ENCODE results near the gene F7. TPM values are rescaled to one million over a fixed set of nuclear protein-coding genes. Genes with fewer than 3 reads are reported as not detected.
"Not testable (repeated sequence)": the region's sequence is repeated elsewhere in the genome, so short reads cannot be mapped to it uniquely, and the experiment has no call there.

F7 gene
- total RNA-seq, 1 experiment from 2014 or later: 0.11 TPM

DNA sequence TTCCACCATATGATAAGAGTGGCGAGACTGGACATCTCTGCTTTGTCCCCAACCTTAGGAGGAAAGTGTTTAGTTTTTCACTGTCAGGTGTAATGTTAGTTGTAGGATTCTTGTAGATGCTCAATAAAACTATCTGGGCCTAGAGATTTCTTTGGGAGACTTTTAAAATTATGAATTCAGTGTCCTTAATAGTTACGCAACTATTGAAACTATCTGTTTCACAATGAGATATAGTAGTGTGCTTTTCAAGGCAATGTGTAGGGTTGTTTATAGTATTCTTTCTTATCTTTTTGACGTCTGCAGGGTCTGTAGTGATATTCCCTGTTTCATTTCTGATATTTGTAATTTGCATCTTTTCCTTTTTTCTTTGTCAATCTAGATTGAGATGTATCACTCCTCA, 33.2 kb upstream of the F7 start:
- DNase-seq (ENCODE audit: low read depth): no peak

GRCh38 chr13:113073942-113074341, 31.6 kb upstream of the F7 start:
- no peak for DNase-seq (ENCODE audit: low read depth)

- no peak for DNase-seq (ENCODE audit: low read depth)
Observed at GRCh38 chr13:113074401-113074800, 31.2 kb upstream of the F7 start.

DNA sequence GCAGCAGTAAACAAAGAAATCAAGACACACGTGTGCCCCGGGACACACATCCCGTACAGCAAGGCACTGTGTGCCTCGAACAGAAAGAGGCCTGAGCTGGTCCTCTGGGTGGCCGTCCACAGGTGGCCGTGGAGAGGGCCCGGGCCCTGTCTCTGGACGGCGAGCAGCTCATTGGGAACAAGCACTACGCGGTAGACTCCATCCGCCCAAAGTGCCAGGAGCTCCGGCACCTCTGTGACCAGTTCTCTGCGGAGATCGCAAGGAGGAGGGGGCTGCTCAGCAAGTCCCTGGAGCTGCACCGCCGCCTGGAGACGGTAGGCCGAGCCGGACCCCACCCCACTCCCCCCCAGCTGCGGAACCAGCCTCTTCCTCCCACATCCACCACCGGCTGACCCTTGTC, 30.7 kb upstream of the F7 start:
- no peak for DNase-seq (ENCODE audit: low read depth)

GRCh38 chr13:113075711-113076110, 29.9 kb upstream of the F7 start:
- no peak for DNase-seq (ENCODE audit: low read depth)

- DNase-seq (ENCODE audit: low read depth): no peak
Observed at GRCh38 chr13:113076681-113077401, 28.8 kb upstream of the F7 start.

DNA sequence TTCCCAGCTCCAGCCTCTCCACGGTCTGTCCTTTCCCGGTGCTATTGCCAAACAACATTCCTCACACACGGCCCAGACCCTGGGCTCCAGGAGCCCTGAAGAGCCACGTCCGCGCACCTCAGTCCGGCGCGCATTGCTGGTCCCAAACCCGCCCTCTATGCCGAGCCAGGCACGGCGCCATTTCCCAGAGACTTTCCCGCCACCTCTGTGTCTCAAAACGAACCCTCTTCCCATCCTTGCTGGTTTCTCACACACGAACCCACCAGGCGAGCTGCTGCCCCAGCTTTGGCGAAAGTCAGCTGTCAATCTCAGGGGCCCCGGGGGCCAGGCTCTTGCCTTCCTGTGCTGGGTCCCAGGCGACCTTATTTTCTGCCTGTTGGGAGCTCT, 28.0 kb upstream of the F7 start:
- no peak for DNase-seq (ENCODE audit: low read depth)

GRCh38 chr13:113077953-113078901, 27.4 kb upstream of the F7 start:
- no peak for DNase-seq (ENCODE audit: low read depth)

DNA sequence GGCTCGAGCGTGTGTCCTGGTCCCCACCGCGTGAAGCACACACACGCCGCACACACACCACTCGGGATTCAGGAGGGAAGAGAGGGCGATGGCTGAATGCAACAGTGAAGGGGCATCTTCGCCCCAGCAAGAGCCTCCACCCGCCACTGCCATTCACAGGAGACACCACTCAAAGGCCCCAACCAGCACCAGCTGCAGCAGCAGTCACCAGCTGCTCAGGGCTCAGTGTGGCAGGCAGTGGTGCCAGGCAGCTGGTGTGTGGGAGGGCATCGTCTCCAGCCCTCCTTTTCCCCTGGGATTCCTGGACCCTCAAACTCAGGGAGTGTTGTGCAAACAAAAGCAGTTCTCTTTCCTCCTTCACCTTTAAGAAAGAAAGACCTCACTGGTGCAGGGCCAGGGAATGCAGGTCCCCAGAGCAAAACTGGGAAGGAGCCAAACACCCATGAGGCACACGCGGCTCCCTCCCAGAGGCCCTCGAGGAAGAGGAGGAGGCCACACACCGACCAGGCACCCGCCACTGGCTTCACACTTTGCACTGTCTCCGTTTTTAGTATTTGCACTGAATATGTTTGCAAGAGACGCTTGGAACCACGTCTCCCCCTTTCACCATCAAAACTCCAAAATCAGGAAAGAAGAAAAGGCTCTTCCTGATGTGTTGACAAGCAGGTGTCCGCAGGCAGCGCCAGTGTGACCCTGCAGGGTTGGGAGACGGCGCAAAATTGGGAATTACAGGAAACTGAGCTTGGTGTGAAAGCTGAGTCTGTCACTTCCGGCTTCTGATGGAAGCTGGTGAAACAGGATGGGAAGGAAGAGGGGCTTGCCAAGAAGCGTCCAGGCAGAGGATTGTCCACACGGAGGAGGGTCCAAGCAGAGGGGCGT, 26.4 kb upstream of the F7 start:
- DNase-seq (ENCODE audit: low read depth): no peak

DNA sequence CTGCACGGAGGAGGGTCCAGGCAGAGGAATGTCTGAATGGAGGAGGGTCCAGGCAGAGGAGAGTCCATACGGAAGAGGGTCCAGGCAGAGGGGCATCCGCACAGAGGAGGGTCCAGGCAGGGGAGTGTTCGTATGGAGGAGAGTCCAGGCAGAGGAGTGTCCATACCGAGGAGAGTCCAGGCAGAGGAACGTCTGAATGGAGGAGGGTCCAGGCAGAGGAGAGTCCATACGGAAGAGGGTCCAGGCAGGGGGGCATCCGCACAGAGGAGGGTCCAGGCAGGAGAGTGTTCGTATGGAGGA, 25.9 kb upstream of the F7 start:
- DNase-seq (ENCODE audit: low read depth): not testable (repeated sequence)

- no peak for DNase-seq (ENCODE audit: low read depth)
Observed at GRCh38 chr13:113080361-113080831, 25.2 kb upstream of the F7 start.

DNA sequence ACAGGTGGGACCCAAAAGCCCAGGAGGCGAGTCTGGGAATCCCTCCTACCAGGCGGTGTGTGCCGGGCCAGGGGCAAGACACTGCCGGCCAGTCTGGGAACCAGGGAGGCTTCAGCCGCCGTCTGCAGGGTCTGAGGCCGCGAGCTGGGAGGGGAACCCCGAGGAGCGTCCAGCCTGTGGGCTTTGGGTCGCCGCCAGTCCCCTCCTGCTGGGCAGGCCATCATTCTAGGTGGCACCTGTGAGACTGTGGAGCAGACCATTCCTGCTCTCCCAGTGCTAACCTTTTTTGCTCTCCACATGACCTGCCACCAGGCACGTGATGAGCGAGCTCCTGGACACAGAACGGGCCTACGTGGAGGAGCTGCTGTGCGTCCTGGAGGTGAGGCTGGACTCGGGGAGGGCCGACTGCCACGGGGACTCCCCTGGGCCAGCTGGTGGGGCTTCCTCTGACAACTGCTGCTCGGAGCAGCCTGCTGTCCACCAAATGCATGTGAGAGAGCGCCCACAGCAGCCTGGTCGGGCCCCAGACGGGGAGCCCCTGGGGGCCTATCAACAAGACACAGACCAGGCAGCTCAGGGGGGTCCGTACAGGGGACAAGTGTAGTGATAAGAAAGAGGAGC, 24.6 kb upstream of the F7 start:
- DNase-seq (ENCODE audit: low read depth): no peak

- DNase-seq (ENCODE audit: low read depth): no peak
Observed at GRCh38 chr13:113082198-113083021, 23.2 kb upstream of the F7 start.

GRCh38 chr13:113083022-113083373, 22.6 kb upstream of the F7 start:
- DNase-seq (ENCODE audit: low read depth): no peak

DNA sequence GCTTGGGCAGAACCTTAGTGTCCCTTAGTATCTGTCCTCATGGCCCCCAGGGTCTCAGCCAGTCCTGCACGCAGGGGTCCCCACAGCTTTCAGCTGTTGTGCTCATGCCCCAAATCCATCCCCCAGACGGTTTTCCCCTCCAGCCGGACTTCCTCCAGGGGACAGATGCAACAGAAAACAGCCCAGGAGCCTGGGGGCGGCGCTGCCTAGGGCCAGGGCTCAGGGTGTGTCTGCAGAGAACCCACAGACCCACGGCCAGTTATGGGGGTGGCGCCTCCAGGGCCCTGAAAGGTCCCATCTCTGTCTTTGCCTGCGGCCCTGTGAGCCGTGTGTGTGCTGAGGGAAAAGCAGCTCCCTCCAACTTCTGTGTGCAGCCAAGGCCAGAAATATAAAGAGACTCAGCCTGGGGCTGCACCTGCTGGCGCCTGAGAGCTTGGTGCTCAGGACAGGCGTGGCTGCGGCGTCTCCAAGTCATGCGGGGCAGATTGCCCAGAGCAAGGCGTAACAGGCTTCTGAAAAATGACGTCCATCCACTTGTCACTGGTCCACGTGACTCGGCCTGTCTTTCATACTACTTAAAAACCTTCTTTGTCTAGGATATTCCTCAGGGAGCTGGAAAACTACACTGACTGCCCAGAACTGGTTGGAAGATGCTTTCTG, 22.1 kb upstream of the F7 start:
- DNase-seq (ENCODE audit: low read depth): peak; percentile 23

GRCh38 chr13:113084094-113084942, 21.3 kb upstream of the F7 start:
- no peak for DNase-seq (ENCODE audit: low read depth)

DNA sequence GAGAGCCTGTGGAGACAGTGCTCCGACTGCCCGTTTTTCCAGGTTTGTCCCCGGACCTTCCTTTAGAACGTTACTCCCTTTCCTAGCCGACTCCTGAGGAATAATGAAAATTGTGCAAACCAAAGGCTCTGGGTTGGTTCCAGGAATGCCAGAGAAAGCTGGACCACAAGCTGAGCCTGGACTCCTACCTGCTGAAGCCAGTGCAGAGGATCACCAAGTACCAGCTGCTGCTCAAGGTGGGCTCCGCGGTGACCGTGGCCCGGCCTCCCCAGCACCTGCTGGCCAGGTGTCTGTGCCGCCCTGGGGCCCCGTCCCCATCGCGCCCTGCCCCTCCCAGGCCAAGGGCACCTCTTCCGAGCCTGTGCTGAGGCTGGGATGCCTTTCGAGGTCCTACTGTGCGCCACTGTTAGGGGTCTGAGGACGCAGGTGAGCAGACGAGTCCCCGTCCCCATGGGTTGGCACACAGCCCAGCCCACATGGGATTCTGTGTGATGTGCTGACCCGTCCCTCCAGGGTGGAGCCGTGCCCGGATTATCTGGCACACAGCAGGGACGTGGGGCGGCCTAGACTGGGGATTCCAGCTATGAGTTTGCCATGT, 20.5 kb upstream of the F7 start:
- DNase-seq (ENCODE audit: low read depth): no peak

DNA sequence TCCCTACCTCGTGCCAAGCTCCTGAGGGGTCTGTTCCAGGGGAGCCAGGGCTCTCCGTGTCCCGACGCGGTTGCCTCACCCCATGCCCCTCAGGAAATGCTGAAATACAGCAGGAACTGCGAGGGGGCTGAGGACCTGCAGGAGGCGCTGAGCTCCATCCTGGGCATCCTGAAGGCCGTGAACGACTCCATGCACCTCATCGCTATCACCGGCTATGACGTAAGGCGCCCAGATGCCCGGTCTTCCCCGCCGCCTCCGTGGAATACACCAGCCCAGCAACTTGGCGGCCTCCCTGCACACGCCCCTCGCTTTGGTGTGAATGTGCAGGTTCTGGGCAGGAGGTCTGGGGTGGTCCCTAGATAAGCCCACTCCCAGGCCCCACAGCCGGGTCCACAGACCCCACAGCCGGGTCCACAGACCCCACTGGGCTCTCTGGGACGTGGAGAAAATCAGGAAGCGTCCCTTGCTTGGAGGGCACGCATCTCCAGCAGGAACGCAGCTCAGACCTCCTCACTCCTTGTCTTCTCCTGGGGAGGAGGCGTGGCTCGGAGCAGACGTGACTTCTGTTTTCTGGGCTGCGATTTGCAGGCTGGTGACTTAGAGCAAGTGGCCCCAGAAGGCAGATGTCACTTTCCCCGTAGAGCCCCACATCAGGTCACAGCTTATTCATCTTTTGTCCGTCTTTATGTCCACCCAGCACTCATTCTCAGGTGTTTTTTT, 19.4 kb upstream of the F7 start:
- DNase-seq (ENCODE audit: low read depth): peak; percentile 24
